Breast epithelium (tissue), 4 donors: Measurements from ENCODE around the gene PRPF18. TPM values are rescaled to one million over a fixed set of nuclear protein-coding genes. Genes with fewer than 3 reads are reported as not detected.
A peak's percentile ranks its signal among the peaks of the same experiment; 100 is the strongest.

Experiments used
- DNase-seq, 2 donors: peaks; one replicate each; pipeline ENCODE4 v3.0.0-alpha.2; 2019; ENCODE audit warnings: low spot score in 2 of 2
- H3K27ac ChIP-seq, 2 donors: fragments of 200-600 bp; sonication (generic) in 1 of 2; one replicate each; pipeline ENCODE4 v1.5.1; 2016 to 2019; ENCODE audit warnings: mild to moderate bottlenecking in 1 of 2
- H3K27me3 ChIP-seq, 2 donors: fragments of 200-600 bp; sonication (generic) in 1 of 2; one replicate each; pipeline versions ENCODE4 v1.5.1 to v1.6.0; 2017 to 2019; ENCODE audit warnings: control low read depth in 1 of 2, mild to moderate bottlenecking in 1 of 2
- H3K36me3 ChIP-seq: fragments of 200-600 bp; one replicate; pipeline ENCODE4 v1.5.1; 2019
- H3K4me1 ChIP-seq, 2 donors: fragments of 200-600 bp; sonication (generic); one replicate each; pipeline ENCODE4 v1.5.1; 2016 to 2019; ENCODE audit warnings: control low read depth in 1 of 2
- H3K4me3 ChIP-seq, 3 donors: fragments of 200-600 bp; sonication (generic); 1 replicate in 2 of 3; 2 replicates in 1 of 3; pipeline ENCODE4 v1.5.1; 2016 to 2019; ENCODE audit warnings: mild to moderate bottlenecking in 3 of 3, moderate library complexity in 2 of 3
- H3K9me3 ChIP-seq, 2 donors: fragments of 200-600 bp; sonication (generic) in 1 of 2; one replicate each; pipeline ENCODE4 v1.5.1; 2016 to 2019; ENCODE audit warnings: control low read depth in 1 of 2
- POLR2A ChIP-seq: fragments of 450-650 bp; IDR thresholded peaks from one replicate; pipeline ENCODE4 v1.6.1; 2016; ENCODE audit warnings: antibody characterized with exemption, mild to moderate bottlenecking, moderate library complexity
- POLR2AphosphoS5 ChIP-seq, 3 donors: sonication (generic); formaldehyde crosslinking; IDR thresholded peaks; one replicate each; pipeline ENCODE4 v1.6.1; 2017; ENCODE audit warnings: antibody characterized with exemption in 3 of 3
- intact Hi-C: fragments of 100-400 bp; cut with DNase I; formaldehyde crosslinking; loops from one replicate; pipeline ENCODE4 v1.15.1; 2023; ENCODE audit warnings: low total_unique reads
- total RNA-seq, 3 donors: library from RNA; depleted of rRNA; stranded (reverse); fragments of >200 nt; gene quantifications; one replicate each; pipeline ENCODE4 v1.1.0, GENCODE V29; 2016
- TF ChIP-seq, protein P1 (sequence below), 3 donors: fragments of 450-650 bp; IDR thresholded peaks; one replicate each; pipeline ENCODE4 v1.5.1; 2016 to 2017; ENCODE audit warnings: antibody characterized with exemption in 3 of 3, mild to moderate bottlenecking in 3 of 3, moderate library complexity in 3 of 3

The PRPF18 gene
- total RNA-seq, 3 donors from 2014 or later: 29.6 to 48.6 (median 36.7) TPM

DNA sequence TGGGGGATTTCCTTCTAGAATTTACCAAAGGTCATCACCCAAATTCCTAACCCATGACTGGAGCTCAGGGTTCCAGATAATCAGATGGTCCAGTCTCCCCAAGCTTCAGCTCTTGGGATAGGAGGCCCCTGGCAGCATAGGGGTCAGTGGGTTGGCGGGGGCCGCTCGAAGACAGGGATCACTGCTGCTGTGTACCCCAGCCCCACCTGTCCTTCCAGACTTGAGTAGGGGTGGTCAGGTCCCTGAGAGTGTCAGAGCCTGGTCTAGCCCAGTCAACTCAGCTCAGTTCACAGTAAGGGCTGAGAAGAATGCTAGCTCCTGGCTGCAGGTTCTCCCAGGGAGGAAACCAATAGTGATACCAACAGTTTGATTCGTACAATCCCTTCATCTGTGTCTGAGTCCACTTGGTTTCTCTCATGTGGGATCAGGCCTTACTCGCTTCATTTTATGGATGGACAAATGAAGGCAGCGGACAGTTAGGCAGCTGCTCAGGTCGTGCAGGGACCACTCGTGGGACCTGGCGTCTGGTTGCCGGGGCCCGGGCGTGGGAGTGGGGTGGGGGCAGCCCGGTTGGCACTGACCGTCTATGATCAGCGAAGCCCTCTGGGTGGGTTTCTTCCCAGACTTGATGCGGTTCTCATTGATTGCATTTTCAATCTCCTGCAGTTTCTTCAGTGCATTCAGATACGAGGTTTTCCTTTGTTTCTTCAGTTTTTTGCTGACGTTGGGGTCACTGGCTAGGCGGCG, 78.9 kb downstream of the PRPF18 start:
- intact Hi-C loops: no loop called here
- DNase-seq: no peak
- Histone ChIP-seq H3K36me3 (no peaks in the 10 kb centered on the region), H3K27me3 (no peaks in the 10 kb centered on the region), H3K4me3 (no peak overlapping the region), H3K4me1 (no peaks in the 10 kb centered on the region), H3K9me3 (no peaks in the 10 kb centered on the region), H3K27ac (no peak overlapping the region)
- no peak for TF ChIP-seq POLR2A
- TF ChIP-seq, protein P1, sequence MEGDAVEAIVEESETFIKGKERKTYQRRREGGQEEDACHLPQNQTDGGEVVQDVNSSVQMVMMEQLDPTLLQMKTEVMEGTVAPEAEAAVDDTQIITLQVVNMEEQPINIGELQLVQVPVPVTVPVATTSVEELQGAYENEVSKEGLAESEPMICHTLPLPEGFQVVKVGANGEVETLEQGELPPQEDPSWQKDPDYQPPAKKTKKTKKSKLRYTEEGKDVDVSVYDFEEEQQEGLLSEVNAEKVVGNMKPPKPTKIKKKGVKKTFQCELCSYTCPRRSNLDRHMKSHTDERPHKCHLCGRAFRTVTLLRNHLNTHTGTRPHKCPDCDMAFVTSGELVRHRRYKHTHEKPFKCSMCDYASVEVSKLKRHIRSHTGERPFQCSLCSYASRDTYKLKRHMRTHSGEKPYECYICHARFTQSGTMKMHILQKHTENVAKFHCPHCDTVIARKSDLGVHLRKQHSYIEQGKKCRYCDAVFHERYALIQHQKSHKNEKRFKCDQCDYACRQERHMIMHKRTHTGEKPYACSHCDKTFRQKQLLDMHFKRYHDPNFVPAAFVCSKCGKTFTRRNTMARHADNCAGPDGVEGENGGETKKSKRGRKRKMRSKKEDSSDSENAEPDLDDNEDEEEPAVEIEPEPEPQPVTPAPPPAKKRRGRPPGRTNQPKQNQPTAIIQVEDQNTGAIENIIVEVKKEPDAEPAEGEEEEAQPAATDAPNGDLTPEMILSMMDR (IDR thresholded peaks at IDR 0.05): no peak
- TF ChIP-seq POLR2AphosphoS5 (IDR thresholded peaks at IDR 0.05): no peak

DNA sequence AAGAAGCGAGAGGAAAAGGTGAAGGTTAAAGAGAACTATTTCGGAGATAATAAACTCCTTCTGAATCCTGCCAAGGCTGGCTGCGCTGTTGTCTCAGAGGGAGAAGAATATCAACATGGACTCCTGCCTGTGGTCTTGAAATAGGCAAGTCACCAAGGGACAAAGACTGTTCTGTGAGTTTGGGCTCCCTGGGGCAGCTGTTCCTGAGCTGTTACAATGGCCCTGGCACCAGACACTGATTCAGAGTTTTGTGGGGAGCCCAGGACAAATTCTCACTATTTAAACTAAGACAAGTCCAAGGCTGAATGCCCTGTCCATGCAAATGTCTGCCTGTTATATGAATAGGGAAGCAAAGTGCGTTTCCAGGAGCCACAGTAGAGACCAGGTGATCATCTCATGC, 81.4 kb downstream of the PRPF18 start:
- Histone ChIP-seq H3K36me3 (no peaks in the 10 kb centered on the region), H3K4me1 (no peaks in the 10 kb centered on the region), H3K9me3 (no peaks in the 10 kb centered on the region), H3K27ac (peak overlapping the region in 1 of 2 donors; percentile 2), H3K27me3 (no peaks in the 10 kb centered on the region), H3K4me3 (no peak overlapping the region)
- TF ChIP-seq POLR2AphosphoS5 (IDR thresholded peaks at IDR 0.05): no peak
- TF ChIP-seq POLR2A: no peak
- TF ChIP-seq, protein P1 (IDR thresholded peaks at IDR 0.05): no peak
- intact Hi-C loops: no loop called here
- DNase-seq: peak in 1 of 2 donors; percentile 35

DNA sequence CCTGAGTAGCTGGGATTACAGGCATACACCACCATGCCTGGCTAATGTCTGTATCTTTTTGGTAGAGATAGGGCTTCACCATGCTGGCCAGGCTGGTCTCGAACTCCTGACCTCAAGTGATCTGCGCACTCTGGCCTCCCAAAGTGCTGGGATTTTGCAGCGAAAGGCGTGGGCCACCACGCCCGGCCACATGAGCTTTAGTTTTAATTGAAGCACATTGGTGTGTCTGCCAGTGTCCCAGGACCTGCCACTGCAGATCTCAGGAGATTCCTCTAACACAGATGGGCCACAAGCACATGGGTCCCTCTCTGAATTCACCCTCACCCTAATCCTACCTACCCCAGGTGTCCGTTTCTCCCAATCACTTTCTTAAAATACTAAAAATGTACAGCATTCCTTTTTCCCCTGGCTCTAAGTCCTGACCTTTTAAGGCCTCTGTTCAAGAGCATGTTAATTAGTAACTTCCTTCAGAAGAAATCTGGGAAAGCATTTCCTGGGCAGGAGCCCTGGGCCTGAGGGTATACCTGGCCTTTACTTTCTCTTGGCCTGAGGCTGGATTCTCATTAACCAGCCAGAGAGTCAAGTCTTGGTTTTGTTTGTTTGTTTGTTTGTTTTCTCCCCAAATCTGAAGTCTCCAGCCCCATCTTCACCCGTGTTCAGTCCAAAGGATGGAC, 82.6 kb downstream of the PRPF18 start:
- Histone ChIP-seq H3K27me3 (no peaks in the 10 kb centered on the region), H3K4me3 (no peak overlapping the region), H3K9me3 (no peaks in the 10 kb centered on the region), H3K36me3 (no peaks in the 10 kb centered on the region), H3K4me1 (no peaks in the 10 kb centered on the region), H3K27ac (no peak overlapping the region)
- TF ChIP-seq POLR2A (no peak), POLR2AphosphoS5 (IDR thresholded peaks at IDR 0.05) (no peak)
- TF ChIP-seq, protein P1 (IDR thresholded peaks at IDR 0.05): no peak
- intact Hi-C loops: no loop called here
- no peak for DNase-seq

DNA sequence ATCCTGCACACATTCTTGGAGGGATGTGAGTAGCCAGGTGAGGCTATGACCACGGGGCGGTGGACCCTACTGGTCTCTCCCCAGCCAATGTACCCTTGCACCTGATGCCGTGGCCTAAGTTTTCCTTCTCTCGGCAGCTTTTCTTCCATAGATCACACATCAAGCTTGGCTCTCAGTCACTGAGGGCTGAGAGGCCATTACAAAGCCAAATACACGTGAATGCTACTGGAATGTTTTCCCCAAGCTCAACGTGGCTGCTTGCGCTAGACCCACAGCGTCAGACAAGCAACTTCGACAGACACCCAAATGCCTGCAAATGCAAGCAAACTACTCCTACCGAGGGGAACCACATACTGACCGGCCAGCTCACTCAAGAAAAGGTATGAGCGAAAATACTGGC, 83.1 kb downstream of the PRPF18 start:
- no peak overlapping the region for H3K4me3 ChIP-seq
- no peaks in the 10 kb centered on the region for H3K36me3 ChIP-seq
- TF ChIP-seq, protein P1 (IDR thresholded peaks at IDR 0.05): no peak
- H3K9me3 ChIP-seq: no peaks in the 10 kb centered on the region
- H3K27me3 ChIP-seq: no peaks in the 10 kb centered on the region
- no peak for DNase-seq
- H3K4me1 ChIP-seq: no peaks in the 10 kb centered on the region
- intact Hi-C loops: loop anchor here (5.0 kb wide), 1 partner anchor 357 kb away; no protein-coding TSS in a partner anchor
- H3K27ac ChIP-seq: no peak overlapping the region

DNA sequence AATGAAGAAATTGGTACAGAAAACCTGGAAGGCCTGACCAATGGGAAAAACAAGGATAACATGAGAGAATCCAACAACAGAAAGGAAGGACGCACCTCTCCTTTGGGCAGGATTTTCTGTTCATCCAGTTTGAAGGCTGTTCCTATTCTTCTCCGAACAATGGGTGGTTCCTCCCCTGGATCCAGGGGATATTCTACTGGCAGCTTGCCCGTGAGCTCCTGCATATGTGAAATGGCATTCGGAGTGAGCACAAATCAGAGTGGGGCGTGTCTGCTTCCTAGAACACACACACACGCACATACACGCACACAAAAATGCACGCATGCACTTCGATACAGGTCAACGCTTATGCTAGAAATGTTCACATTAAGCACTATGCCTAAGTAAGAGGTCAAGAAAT, 83.5 kb downstream of the PRPF18 start:
- H3K4me1 ChIP-seq: no peaks in the 10 kb centered on the region
- H3K27ac ChIP-seq: no peak overlapping the region
- H3K36me3 ChIP-seq: no peaks in the 10 kb centered on the region
- intact Hi-C loops: loop anchor here (5.0 kb wide), 1 partner anchor 357 kb away; no protein-coding TSS in a partner anchor
- DNase-seq: no peak
- no peaks in the 10 kb centered on the region for H3K27me3 ChIP-seq
- TF ChIP-seq POLR2AphosphoS5 (IDR thresholded peaks at IDR 0.05) (no peak), POLR2A (no peak)
- TF ChIP-seq, protein P1 (IDR thresholded peaks at IDR 0.05): no peak
- no peak overlapping the region for H3K4me3 ChIP-seq
- no peaks in the 10 kb centered on the region for H3K9me3 ChIP-seq
